Muscle of back (tissue), 11 donors: ENCODE measurements around the gene DARS1. TPM values are rescaled to one million over a fixed set of nuclear protein-coding genes. Genes with fewer than 3 reads are reported as not detected.
A peak's percentile ranks its signal among the peaks of the same experiment; 100 is the strongest.

ENCODE experiments used
- DNase-seq, 3 donors: peaks; one replicate each; pipeline versions ENCODE4 v3.0.0 to v3.0.0-alpha.2; 2013
- polyA plus RNA-seq, 10 donors: library from polyadenylated mRNA; unstranded; fragments of 120-200 nt; gene quantifications; one replicate each; pipeline ENCODE4 v1.2.1, GENCODE V29; 2013; ENCODE audit not compliant: insufficient read length in 10 of 10

DARS1 gene
- polyA plus RNA-seq, 10 donors: 76.2 to 118 (median 101) TPM

DNA sequence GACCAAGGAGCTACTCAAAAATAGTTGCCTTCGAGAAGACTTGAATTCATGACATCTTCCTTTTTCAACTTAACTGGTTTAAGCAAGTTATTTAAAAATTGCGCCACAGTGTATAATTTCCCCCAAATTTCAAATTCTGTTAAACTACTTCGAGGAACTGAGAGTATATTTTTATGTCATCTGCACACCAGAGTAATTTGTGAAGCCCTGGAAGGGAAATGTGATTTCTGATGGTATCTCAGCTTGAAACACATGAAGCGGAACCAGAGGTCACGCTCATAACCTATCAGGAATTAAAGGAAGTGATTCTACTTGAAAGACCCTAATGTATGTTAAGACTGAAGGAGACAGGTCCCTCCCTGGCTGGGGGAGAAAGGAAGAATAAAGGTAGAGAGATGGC, 33.9 kb upstream of the DARS1 start:
- no peak for DNase-seq

DNA sequence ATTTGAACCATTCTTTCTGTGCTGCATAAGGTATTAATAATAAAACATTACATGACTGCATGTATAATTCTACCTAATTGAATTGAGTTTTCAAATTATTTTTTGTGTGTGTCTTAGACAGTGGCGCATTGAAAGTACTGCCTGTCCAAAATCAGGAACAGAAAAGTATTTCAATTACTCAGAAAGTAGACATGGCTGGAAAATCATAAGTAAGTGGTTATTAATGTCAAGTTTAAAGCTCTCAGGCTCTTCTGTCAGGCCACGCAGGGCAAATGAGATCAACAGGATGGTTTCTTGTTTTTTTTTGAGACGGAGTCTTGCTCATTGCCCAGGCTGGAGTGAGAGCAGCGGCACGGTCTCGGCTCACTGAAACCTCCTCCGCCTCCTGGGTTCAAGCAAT, 32.4 kb upstream of the DARS1 start:
- DNase-seq: no peak

DNA sequence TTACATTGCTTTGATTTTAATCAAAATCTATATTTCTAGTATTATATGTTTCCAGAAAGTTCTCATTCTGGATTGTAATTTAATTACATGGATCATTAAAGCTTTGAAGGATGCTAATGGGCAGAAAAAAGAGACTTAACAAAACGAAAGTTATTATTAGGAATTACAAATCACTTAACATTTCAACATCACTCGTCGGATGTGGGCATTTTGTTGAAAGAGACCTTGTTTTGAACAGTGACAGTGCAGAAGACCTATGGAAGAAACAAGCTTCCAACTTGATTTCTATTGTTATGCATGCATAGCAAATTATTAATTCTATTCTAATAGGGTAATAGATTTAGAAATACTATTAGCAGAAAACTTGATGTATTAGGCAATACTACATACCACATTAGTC, 31.4 kb upstream of the DARS1 start:
- no peak for DNase-seq

DNA sequence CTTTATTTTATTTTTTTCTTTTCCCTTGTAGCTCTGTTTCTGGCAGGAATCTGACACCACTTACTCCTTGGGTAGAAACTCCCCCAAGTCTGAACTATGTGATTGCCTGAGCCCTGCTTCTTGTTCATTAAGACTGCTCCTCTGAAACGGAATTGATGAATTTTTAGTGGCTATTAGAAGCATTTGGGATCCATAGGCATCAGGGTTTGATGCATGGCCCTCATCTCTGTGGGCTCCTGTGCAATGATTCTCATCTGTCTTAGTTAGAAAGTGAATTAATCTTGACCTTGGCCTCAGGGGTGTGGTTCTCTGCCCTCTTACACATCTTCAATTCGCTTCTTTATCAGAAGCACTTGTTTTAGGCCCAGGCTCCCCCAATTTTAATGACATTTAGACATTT, 31.0 kb upstream of the DARS1 start:
- DNase-seq: no peak

DNA sequence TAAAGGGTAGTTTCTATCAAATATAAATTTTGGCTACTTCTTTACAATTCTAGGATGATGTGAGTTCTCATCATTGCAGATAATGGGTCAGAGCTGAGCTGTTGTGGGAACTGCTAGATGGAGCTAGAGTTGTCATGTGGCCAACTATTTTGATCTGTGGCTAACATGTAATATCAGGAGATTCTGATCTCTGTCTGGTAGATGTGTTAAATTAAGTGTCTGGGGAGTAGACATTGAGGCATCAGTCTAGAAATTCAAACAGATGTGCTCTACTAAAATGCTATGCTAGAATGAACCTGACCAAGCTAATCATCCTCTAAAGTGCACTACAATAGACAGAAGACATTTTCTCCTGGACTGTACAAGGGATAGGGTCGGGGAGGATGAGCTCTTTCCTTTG, 30.3 kb upstream of the DARS1 start:
- no peak for DNase-seq

DNA sequence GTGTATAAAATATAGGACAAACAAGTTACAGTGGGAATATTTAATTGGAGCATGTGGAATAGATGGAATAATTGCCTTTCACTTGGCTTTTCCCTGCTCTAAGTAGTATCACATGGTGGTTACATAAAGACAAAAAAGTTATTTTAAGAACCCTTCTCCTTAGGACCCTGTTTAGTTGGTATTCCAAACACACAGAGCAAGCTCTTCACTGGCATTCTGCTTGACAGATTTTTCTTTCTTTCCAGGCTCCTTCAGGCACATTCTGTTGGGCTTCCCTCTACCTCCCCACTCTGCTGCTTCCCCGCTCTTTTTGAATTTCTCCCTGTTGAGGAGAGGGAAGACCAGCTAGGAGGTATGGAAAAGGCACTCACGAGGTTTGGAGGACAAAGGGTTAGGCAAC, 29.0 kb upstream of the DARS1 start:
- no peak for DNase-seq

DNA sequence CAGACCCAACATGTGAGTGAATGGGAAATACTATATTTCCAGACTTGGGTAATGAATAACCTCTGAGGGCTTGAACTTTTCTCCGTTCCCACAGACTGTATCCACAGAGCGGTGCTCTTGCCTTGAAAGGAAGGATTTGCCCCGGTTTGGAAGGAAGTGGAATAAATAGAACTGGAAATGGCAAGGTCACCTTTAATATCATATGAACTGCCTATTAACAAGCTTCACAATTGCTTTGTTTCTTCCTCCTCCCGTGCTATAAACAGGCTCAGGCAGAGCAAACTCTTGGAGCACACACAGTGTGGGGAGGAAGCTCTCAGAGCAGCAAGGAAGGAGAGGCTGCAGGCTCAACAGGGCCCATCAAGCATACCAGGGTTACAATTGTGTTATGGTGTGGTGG, 28.5 kb upstream of the DARS1 start:
- DNase-seq: peak in 1 of 3 donors; percentile 38

DNA sequence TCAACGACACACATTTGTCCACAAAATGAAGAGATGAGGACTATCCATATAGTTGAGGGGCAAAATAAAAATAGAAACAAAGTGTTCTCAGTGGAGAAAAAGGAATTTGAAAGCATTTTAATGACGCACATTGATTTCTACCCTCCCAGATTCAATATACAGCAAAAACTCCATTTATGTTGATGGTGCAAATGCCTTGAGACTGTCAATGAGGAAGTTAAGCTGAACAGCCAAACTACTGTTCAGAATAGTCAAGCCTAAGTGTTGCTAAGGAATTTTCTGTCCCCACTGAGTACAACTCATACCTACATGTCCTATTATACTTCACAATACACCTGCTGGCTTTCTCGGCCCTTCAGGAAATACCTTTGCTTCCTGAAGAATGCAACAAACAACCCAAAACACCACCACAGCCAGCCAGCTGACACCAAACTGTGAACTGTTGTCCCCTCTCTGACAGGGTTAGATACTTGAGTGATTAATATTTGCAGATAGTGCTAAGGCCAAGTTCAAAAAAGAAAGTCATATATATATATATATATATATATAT, 27.8 kb upstream of the DARS1 start:
- no peak for DNase-seq

DNA sequence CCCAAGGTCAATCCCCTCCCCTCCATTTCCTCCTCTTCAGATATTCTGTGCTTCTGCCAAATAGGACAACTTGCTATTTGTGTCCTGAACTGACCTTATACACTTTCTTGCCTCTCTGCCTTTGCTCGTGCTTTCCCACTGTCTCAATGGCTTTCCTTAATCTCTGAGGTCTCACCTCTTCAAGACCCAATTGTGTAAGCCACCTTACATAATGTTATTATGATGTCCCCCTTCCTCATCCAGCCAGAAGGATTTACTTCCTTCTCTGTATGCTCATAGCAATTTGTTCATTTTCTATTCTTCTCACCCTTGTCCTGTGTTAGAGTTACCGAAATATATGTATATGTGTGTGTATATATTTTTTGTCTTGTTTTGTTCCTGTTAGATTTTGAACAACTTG, 26.9 kb upstream of the DARS1 start:
- DNase-seq: no peak

DNA sequence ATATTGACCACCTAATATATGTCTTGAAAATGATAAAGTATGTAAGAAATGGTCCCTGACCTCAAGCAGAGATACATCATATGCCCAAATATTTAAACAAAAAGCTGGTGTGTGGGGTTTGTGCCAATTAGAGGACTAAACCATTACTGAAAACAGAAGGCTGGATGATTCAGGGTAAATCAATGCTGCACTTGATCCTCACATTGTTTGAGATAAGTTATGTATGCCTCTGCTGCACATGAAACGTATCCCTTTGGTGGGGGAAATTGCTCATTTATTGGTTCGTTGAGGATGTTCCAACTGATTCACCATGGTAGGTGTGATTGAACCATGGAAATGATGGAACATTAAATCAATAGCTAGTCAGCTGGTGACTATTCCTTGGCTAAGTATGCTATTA, 24.7 kb upstream of the DARS1 start:
- DNase-seq: no peak

DNA sequence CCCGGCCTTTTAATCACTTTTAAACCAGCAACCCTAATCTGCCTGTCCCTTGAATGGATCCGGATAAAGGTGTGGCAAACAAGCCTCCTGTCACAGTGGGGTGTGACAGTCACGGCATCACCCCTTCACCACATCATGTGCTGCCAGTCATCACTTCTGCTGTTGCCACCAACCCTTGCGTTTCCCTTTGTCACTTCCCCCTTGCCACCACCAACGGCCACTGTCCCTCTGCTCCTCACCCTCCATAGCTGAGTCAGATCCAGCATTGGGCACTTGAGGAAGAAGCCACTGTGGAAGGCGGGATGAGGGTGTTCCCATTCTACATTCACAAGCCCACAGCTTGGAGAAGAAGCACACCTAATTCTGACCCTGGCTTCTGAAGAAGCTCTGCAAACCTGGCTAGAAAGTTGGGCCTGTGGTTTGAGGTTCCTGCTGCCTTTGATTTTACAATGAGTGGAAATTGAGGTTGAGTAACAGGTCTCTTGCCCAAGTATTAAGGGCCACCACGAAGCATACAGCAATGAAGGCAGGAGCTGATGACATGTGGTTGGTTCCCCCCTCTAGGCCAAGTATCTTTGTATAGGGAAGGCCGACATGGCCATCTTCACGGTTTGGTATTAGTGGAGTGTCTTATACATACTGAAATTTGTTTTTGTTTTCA, 22.9 kb upstream of the DARS1 start:
- DNase-seq: no peak

DNA sequence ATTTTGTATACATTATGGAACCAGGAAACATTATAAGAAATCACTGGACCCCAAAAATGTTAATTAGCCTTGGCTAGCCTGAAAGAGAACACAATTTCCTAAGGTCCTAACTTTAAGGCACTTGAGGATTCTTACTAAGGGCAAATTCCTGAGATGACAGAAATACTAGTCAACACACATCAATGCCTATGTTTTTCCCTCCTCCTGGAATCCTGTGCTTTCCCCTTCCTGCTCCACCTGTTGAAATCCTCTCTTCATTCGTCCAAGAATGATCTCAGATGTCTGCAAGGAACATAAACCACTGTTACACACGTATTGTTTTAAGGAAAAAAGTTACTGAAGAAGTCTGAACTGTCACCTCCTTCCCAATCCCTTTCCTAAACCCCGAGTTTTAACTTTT, 21.2 kb upstream of the DARS1 start:
- DNase-seq: no peak

DNA sequence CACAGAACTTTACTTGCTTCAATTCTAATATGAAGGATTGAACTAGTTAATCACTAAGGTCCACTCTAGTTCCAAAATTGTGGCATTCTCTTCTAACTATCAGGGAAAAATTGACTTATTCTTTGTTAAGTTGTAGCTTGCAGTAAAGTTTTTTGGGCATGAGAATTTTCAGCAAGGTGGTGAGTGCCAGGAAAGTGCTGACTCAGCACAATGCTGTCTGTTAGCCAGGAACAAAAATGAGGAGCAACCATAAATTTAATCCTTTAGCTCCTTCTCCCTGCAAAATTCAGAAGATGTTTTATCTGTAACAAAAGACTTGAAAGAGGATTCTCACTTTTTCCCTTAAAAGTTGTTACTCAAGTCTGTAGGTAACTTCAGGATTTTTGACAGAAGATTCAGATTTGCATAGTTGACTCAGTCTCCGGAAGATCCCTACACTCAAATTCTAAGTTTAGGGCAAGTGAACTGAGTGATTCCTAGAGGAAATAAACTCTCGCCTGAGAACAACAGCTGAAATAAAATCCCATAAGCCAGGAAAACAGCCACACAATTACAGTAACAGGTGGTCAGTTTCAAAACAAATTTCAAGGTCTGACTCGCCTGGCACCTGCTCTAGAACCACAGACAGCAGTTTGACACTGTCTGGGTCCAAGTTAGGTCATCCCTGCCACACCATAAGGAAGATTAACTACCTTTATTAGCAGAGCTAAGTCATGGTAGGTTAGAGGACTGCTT, 20.2 kb upstream of the DARS1 start:
- DNase-seq: peak in 1 of 3 donors; percentile 62

DNA sequence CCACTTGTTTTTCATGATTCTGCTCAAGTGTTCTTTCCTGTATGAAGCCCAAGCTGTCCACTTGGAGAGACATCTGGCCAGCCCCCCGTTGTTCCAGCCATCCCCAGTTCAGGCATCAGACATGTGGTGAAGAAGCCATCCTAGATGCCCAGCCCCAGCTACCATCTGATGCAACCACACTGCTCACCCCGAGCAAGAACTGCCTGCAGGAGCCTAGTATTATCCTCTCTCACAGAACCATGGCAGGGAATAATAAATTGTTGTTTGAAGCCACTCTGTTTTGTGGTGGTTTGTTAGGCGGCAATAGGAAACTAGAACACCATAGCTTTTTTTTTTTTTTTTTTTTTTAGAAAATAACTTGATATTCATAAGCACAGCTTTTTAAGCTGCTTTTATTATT, 19.5 kb upstream of the DARS1 start:
- DNase-seq: no peak

DNA sequence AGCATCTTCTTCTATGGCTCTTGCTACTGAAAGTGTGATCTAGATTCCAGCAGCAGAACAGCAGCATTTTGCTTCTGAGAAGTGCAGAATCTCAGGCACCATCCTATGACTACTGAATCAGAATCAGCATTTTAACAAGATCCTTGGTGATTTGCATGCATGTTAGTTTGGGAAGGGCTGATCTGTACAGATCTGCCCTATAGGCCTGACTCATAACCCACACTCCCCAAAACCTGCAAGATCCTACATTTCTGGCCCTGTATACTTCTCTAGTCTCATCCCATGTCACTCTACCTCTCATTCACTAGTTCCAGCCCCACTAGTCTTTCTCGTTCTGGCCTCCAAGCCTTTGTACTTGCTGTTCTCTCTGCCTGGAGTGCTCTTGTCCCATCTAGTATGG, 15.7 kb upstream of the DARS1 start:
- DNase-seq: no peak

DNA sequence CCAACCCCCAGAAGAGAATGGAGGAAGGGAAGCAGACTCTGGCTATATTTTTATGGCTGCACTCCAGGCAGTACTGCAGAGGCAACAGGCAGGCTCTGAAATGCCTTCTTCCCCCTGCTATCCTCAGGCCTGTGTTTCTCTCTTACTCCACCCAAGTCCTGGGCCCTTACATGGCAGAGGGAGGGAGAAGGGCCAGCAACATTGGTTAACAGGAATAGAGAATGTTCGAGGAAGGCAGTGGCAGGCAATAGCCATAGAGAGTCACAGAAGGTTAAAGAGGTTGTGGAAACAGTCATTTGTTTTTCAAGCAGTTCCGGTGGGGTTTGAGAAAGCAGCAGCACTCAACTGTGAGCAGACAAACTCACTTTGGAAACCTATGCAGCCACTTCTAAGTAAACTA, 15.1 kb upstream of the DARS1 start:
- peak in 1 of 3 donors; percentile 42 for DNase-seq

DNA sequence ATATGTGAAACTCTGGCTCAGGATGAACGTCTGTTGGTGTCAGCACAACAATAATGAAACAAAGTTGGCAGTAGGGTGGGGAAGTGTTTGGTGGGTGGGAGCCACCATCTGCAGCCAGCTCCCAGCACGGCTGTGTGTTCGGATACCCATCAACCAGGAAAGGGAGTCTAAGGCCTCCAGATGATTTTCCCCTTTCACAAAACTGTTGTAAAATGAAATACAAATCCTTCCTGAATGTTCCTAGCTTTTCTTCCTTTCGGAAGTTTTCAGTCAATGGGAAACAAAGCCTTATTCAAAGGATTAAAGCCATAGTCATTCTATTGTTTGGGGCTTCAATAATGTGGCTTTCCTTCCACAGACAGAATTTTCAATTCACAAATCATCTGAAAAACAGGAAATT, 14.5 kb upstream of the DARS1 start:
- DNase-seq: no peak

DNA sequence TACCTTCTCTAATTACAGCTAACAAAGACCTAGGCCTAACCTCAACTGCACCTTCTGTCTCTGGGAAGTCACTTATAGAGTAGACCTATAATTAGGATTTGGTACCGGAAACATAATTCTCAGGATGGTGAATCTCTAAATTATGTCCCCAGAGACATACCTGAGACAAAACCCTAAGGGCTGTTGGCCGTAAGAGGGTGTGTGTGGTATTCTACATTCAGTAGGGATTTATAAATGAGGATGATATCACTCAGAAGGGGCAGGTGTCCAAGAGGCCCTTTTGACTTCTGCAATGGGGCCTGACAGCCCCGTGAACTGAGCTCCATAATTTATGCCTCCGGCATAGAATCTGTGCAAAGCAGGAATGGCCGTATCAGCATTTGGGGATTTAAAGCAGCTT, 13.5 kb upstream of the DARS1 start:
- DNase-seq: no peak

DNA sequence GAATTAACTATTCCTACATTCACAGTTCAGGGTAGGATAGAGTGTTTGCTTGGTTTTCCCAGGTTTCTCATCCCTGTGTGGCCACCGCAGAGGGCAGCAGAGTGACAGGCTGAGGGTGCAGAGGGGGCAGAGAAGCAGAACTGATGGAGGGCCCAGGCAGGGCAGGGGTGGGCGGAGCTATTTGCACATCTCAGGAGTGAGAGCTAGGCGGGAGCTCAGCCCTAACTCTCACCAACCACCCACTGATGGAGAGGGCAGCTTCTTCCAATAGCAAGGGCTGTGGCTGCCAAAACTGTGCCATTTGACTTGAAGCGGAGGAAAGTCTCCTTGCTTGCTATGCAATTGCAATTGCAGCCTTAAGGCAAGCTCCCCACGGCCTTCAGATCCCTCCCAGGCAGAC, 12.0 kb upstream of the DARS1 start:
- DNase-seq: no peak

DNA sequence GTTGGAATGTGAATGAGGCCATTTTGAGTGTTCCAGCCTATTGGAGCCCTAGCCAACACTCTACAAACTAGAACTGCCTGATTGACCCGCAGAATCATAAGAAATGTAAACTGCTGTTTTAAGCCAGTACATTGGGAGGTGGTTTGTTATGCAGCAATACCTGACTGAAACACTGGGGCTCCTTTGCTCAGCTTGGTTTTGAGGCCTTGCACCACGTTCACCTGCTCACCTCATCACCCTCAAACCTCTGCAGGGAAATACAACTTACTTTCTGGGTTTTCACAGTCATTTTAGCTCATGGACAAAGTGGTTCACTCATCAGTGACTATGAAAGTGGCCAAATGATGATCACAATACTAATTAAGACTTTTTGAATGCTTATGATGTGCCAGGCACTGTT, 10.9 kb upstream of the DARS1 start:
- DNase-seq: no peak

DNA sequence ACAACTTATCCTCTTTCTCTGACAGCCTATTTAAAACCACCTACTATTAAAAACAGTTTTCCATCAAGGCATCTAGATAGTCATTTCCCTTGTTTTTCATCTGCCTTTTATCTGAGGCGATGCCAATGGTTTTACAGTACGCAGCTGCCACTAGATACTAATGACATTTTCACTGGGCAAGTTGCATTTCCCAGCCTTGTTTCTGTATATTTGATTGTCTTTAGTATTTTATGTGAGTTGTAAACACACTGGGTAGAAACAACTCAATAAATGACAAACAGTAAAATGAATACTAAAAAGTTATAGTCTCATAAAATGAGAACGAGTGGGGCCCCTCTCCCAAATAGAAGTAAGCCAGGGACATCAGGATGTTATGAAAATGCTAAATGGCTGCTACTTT, 8.9 kb upstream of the DARS1 start:
- DNase-seq: no peak

DNA sequence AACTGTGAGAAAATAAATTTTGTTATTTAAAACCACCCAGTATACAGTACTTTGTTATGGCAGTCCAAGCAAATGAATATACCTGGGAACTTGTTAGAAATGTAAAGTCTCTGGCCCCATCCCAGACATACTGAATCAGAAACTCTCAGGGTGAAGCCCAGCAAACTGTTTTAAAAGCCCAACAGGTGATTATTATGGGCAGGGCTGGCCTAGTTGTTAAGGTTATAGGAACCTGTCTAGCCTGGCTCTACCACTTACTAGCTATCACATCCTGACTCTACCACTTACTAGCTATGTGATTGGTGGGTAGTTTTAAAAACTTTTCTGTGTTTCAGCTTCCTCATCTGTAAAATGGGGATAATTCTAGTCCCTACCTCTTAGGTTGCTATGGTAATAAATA, 8.0 kb upstream of the DARS1 start:
- DNase-seq: no peak

DNA sequence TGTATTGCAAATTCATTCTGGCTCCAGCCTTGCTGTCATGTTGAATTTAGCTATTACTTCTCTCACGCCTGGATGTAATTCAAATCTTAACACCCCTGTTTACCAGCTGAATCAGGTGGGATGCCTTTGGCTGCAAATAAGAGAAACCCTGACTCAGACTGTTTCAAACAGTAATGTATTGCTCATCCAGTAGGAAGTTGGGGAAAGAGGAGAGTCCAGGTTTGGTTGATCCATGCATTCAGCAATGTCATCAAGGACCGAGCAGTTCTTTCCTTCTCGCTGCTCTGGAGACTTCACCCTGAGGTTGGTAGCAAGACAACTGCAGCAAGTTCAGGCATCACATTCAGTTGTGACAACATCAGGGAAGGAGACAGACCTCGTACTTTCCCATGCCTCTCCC, 6.4 kb upstream of the DARS1 start:
- no peak for DNase-seq

DNA sequence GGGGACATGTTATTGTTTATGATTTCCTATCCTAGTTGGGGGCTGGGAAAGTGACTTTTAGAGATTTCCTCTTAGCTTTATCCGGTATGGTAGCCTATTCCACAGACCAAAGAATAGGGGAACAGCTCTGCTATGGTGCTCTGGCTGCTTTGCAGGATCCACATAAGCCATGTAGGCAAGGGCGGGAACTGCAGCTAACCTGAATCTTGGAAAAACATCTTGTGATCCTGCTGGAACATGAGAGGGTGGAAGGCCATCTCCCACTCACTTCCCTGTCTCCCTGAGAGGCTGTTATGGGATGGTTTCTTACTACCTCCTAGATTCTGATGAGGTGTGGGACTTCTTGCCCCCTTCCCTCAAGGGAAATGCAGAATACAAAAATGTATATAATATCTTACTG, 2.0 kb upstream of the DARS1 start:
- DNase-seq: no peak
